K562 (cell line): Measurements from ENCODE around the gene TCHH. TPM values are rescaled to one million over a fixed set of nuclear protein-coding genes. Genes with fewer than 3 reads are reported as not detected.

ENCODE experiments used
- DEAF1 ChIP-seq: fragments of 450-650 bp; formaldehyde crosslinking; IDR thresholded peaks from 2 replicates; pipeline ENCODE4 v1.4.0; 2020; ENCODE audit warnings: mild to moderate bottlenecking, moderate library complexity
- GABPA ChIP-seq: fragments of 200-800 bp; sonication (Bioruptor generic); conservative IDR thresholded peaks from 2 replicates; pipeline ENCODE4 v1.6.1; 2016; ENCODE audit warnings: low read depth, missing genetic modification characterization, missing compliant biosample characterization
- HMGXB4 ChIP-seq: sonication (generic); formaldehyde crosslinking; IDR thresholded peaks from 2 replicates; pipeline ENCODE4 v1.8.1; 2023; ENCODE audit warnings: mild to moderate bottlenecking, missing genetic modification reagents
- ILF3 ChIP-seq: fragments of 450-650 bp; IDR thresholded peaks from 2 replicates; pipeline ENCODE4 v1.6.1; 2018; ENCODE audit warnings: antibody characterized with exemption, mild to moderate bottlenecking, moderate library complexity, borderline replicate concordance
- MEIS2 ChIP-seq: fragments of 450-650 bp; IDR thresholded peaks from 2 replicates; pipeline ENCODE4 v1.6.1; 2014; ENCODE audit warnings: mild to moderate bottlenecking; ENCODE audit not compliant: partially characterized antibody
- MTA3 ChIP-seq: fragments of 450-650 bp; formaldehyde crosslinking; IDR thresholded peaks from 2 replicates; pipeline ENCODE4 v1.6.1; 2017; ENCODE audit warnings: mild to moderate bottlenecking, borderline replicate concordance
- MXD1 ChIP-seq: fragments of 250-450 bp; sonication (Bioruptor Pico); IDR thresholded peaks from 2 replicates; pipeline ENCODE4 v1.8.0; 2021; ENCODE audit warnings: borderline replicate concordance, mild to moderate bottlenecking, moderate library complexity; ENCODE audit not compliant: poor library complexity, severe bottlenecking
- RAD21 ChIP-seq, 2 experiments: fragments of 250-450 bp in 1 of 2; fragments of 450-650 bp in 1 of 2; sonication (Bioruptor Pico) in 1 of 2; formaldehyde crosslinking in 1 of 2; IDR thresholded peaks in 1 of 2; conservative IDR thresholded peaks in 1 of 2; 2 replicates each; pipeline versions ENCODE4 v1.4.0 to v1.8.0; 2020 to 2022; ENCODE audit warnings: mild to moderate bottlenecking in 2 of 2, moderate library complexity in 1 of 2
- TRIM28 ChIP-seq: fragments of 450-650 bp; IDR thresholded peaks from 2 replicates; pipeline ENCODE4 v1.6.1; 2017
- ZBTB7A ChIP-seq: IDR thresholded peaks from 2 replicates; pipeline ENCODE4 v1.6.1; 2011; ENCODE audit warnings: low read depth, mild to moderate bottlenecking, low read length, moderate library complexity, borderline replicate concordance; ENCODE audit not compliant: control insufficient read depth
- ZEB2 ChIP-seq: fragments of 450-650 bp; IDR thresholded peaks from 2 replicates; pipeline ENCODE4 v1.6.1; 2016
- ZNF124 ChIP-seq: sonication (generic); formaldehyde crosslinking; IDR thresholded peaks from 2 replicates; pipeline ENCODE4 v1.8.1; 2022; ENCODE audit warnings: missing genetic modification reagents
- ZNF263 ChIP-seq: sonication (generic); formaldehyde crosslinking; IDR thresholded peaks from 2 replicates; pipeline ENCODE4 v1.8.0; 2022; ENCODE audit warnings: mild to moderate bottlenecking, missing genetic modification reagents, borderline replicate concordance
- ZNF311 ChIP-seq: fragments of 250-450 bp; sonication (Bioruptor Pico); IDR thresholded peaks from 2 replicates; pipeline ENCODE4 v1.4.0; 2020; ENCODE audit warnings: mild to moderate bottlenecking, moderate library complexity
- ZNF407 ChIP-seq: fragments of 450-650 bp; IDR thresholded peaks from 2 replicates; pipeline ENCODE4 v1.6.1; 2016; ENCODE audit warnings: low read depth
- polyA plus RNA-seq, 8 experiments: library from polyadenylated mRNA; depleted of rRNA in 4 of 8; stranded (reverse) in 5 of 8; unstranded in 3 of 8; fragments of >200 nt; fragmentation: Nextera tagmentation in 2 of 8; fragmentation: Illumina TruSeq in 1 of 8; extraction: Ambion mirVana in 2 of 8; extraction: Trizol in 1 of 8; gene quantifications; 2 replicates each; pipeline versions ENCODE4 v1.2.1 to v1.2.3, GENCODE V29; 2011 to 2014; ENCODE audit warnings: inconsistent platforms in 1 of 8, missing spikeins in 1 of 8
- total RNA-seq, 7 experiments: library from RNA; depleted of rRNA in 6 of 7; stranded (reverse); fragments of >200 nt in 6 of 7; fragmentation: Illumina TruSeq in 2 of 7; extraction: Trizol in 2 of 7; gene quantifications; 2 replicates each; pipeline versions ENCODE4 v1.2.1 to v1.2.3, GENCODE V29; 2011 to 2021; ENCODE audit warnings: low replicate concordance in 1 of 7

Gene TCHH
- total and polyA plus RNA-seq, 9 of the 15 experiments (the other 6 are each of a cell fraction or from before 2014, with no cell fraction given): not detected

GRCh38 chr1:152061952-152062351 is 53.3 kb downstream of the TCHH start (continued):
- no peak for TF ChIP-seq ZNF407
- TF ChIP-seq HMGXB4 (CRISPR knock-in tag): no peak
- peak; percentile 71 to 73 for TF ChIP-seq RAD21 (CRISPR knock-in tag; conservative IDR thresholded peaks at IDR 0.05 in 1 of 2, IDR thresholded peaks at IDR 0.05 in 1 of 2)
- no peak for TF ChIP-seq MEIS2
- TF ChIP-seq ZNF124 (CRISPR knock-in tag): no peak
- no peak for TF ChIP-seq ZNF311 (CRISPR knock-in tag)
- TF ChIP-seq TRIM28: no peak
- no peak for TF ChIP-seq MTA3
- TF ChIP-seq GABPA (tag): no peak
- TF ChIP-seq ZNF263 (CRISPR knock-in tag): no peak
- TF ChIP-seq ILF3: no peak
- TF ChIP-seq MXD1 (CRISPR knock-in tag): no peak
- no peak for TF ChIP-seq ZEB2
- TF ChIP-seq ZBTB7A: no peak
- TF ChIP-seq DEAF1 (CRISPR knock-in tag): peak; percentile 52; the same call in 1 of the 2 replicates
